HG03159 (cell line): ENCODE results near the gene KLRG1.

Experiments used
- ATAC-seq: cut with Tn5 transposase; IDR thresholded peaks from one replicate; pipeline ENCODE4 v1.9.1; 2021; ENCODE audit warnings: mild to moderate bottlenecking, moderate library complexity; ENCODE audit not compliant: unreplicated experiment

Gene KLRG1

GRCh38 chr12:9040484-9041186, 51.3 kb downstream of the KLRG1 start:
- no peak for ATAC-seq

- ATAC-seq = no peak
These were observed 52.0 kb downstream of the KLRG1 start for GRCh38 chr12:9041321-9041720.

GRCh38 chr12:9043766-9044165, 54.4 kb downstream of the KLRG1 start:
- ATAC-seq = no peak

- ATAC-seq = no peak
These were observed 57.8 kb downstream of the KLRG1 start for GRCh38 chr12:9047105-9047504.

GRCh38 chr12:9048930-9049329, 59.6 kb downstream of the KLRG1 start:
- no peak for ATAC-seq

GRCh38 chr12:9049520-9050133, 60.3 kb downstream of the KLRG1 start:
- no peak for ATAC-seq

GRCh38 chr12:9050521-9051157, 61.3 kb downstream of the KLRG1 start:
- no peak for ATAC-seq

GRCh38 chr12:9051158-9051550, 61.8 kb downstream of the KLRG1 start:
- ATAC-seq = no peak

GRCh38 chr12:9052610-9053009, 63.3 kb downstream of the KLRG1 start:
- no peak for ATAC-seq
